ENCODE results near the gene GSC2. TPM values are rescaled to one million over a fixed set of nuclear protein-coding genes. Genes with fewer than 3 reads are reported as not detected.

GSC2 gene
- total RNA-seq, 1 donor from 2014 or later, result not detected

- H3K27me3 Mint-ChIP-seq (ENCODE audit: low read depth), result peaks cover 7% of the 10 kb centered on the region
- DNase-seq (ENCODE audit: low spot score), result peak; percentile 85
- H3K36me3 Mint-ChIP-seq (ENCODE audit: low read depth), result peaks cover 1% of the 10 kb centered on the region
- H3K4me1 Mint-ChIP-seq (ENCODE audit: low read depth), result peaks cover 62% of the 10 kb centered on the region
- peak overlapping the region; percentile 83 for H3K27ac Mint-ChIP-seq (ENCODE audit: unreplicated experiment)
- TF ChIP-seq CTCF (IDR thresholded peaks at IDR 0.05), result no peak
- peak overlapping the region; percentile 25 for H3K4me3 Mint-ChIP-seq (ENCODE audit: unreplicated experiment)
- no peaks in the 10 kb centered on the region for H3K9me3 Mint-ChIP-seq (ENCODE audit: low read depth)
Measured at GRCh38 chr22:19174106-19175025, 24.3 kb upstream of the GSC2 start.

GRCh38 chr22:19173047-19174035 lies 23.2 kb upstream of the GSC2 start:
- H3K36me3 Mint-ChIP-seq (ENCODE audit: low read depth), result peaks cover 1% of the 10 kb centered on the region
- H3K4me3 Mint-ChIP-seq (ENCODE audit: unreplicated experiment), result peak overlapping the region; percentile 94
- no peaks in the 10 kb centered on the region for H3K9me3 Mint-ChIP-seq (ENCODE audit: low read depth)
- no peak for TF ChIP-seq CTCF (IDR thresholded peaks at IDR 0.05)
- H3K27me3 Mint-ChIP-seq (ENCODE audit: low read depth), result peaks cover 15% of the 10 kb centered on the region
- H3K4me1 Mint-ChIP-seq (ENCODE audit: low read depth), result peaks cover 59% of the 10 kb centered on the region
- H3K27ac Mint-ChIP-seq (ENCODE audit: unreplicated experiment), result peak overlapping the region; percentile 97
- DNase-seq (ENCODE audit: low spot score), result no peak

GRCh38 chr22:19172213-19173046 lies 22.3 kb upstream of the GSC2 start:
- no peak for DNase-seq (ENCODE audit: low spot score)
- peak overlapping the region; percentile 94 for H3K4me3 Mint-ChIP-seq (ENCODE audit: unreplicated experiment)
- no peak for TF ChIP-seq CTCF (IDR thresholded peaks at IDR 0.05)
- H3K4me1 Mint-ChIP-seq (ENCODE audit: low read depth), result peaks cover 57% of the 10 kb centered on the region
- peak overlapping the region; percentile 97 for H3K27ac Mint-ChIP-seq (ENCODE audit: unreplicated experiment)
- H3K36me3 Mint-ChIP-seq (ENCODE audit: low read depth), result peaks cover 2% of the 10 kb centered on the region
- no peaks in the 10 kb centered on the region for H3K9me3 Mint-ChIP-seq (ENCODE audit: low read depth)
- H3K27me3 Mint-ChIP-seq (ENCODE audit: low read depth), result peaks cover 22% of the 10 kb centered on the region

- DNase-seq (ENCODE audit: low spot score), result peak; percentile 86
- H3K27me3 Mint-ChIP-seq (ENCODE audit: low read depth), result peaks cover 33% of the 10 kb centered on the region
- TF ChIP-seq CTCF (IDR thresholded peaks at IDR 0.05), result no peak
- H3K9me3 Mint-ChIP-seq (ENCODE audit: low read depth), result no peaks in the 10 kb centered on the region
- peaks cover 38% of the 10 kb centered on the region for H3K4me1 Mint-ChIP-seq (ENCODE audit: low read depth)
- no peak overlapping the region for H3K4me3 Mint-ChIP-seq (ENCODE audit: unreplicated experiment)
- peaks cover 2% of the 10 kb centered on the region for H3K36me3 Mint-ChIP-seq (ENCODE audit: low read depth)
- no peak overlapping the region for H3K27ac Mint-ChIP-seq (ENCODE audit: unreplicated experiment)
Measured at GRCh38 chr22:19169947-19170318, 19.8 kb upstream of the GSC2 start.
